Left renal cortex interstitium (tissue), 4 donors: ENCODE data around the gene KCNIP3. TPM values are rescaled to one million over a fixed set of nuclear protein-coding genes. Genes with fewer than 3 reads are reported as not detected.

Experiments used
- DNase-seq, 4 donors: peaks; one replicate each; pipeline ENCODE4 v3.0.0-alpha.2; 2013; ENCODE audit warnings: low read depth in 4 of 4, low spot score in 2 of 4, missing footprints in 1 of 4
- polyA plus RNA-seq, 4 donors: library from polyadenylated mRNA; unstranded; fragments of 120-200 nt; gene quantifications; one replicate each; pipeline ENCODE4 v1.2.1, GENCODE V29; 2013; ENCODE audit not compliant: insufficient read length in 4 of 4

The KCNIP3 gene
- polyA plus RNA-seq, 4 donors, result 14.5 to 22.3 (median 16.9) TPM

DNA sequence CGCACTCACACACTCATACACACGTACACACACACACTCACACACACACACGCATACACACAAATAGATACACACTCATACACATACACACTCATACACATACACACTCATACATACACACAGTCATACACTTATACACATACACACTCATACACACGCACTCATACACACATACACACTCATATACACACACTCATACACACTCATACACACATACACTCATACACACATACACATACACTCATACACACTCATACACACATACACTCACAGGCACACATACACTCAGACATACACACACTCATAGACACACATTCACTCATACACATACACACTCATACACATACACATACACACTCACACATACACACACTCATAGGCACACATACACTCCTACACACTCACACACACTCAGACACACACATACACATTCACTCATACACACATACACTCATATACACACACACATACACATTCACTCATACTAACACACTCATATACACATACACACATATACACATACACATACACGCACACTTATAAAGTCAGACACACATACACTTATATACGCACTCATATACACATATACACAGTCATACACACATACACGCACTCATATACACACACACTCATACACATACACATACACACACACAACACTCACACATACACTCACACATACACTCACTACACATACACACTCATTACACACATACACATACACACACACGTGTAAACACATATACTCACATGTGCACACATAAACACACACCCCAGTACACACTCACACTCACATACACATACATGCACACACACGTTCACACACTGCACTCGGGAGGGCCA, 28.7 kb downstream of the KCNIP3 start:
- DNase-seq, result no peak

DNA sequence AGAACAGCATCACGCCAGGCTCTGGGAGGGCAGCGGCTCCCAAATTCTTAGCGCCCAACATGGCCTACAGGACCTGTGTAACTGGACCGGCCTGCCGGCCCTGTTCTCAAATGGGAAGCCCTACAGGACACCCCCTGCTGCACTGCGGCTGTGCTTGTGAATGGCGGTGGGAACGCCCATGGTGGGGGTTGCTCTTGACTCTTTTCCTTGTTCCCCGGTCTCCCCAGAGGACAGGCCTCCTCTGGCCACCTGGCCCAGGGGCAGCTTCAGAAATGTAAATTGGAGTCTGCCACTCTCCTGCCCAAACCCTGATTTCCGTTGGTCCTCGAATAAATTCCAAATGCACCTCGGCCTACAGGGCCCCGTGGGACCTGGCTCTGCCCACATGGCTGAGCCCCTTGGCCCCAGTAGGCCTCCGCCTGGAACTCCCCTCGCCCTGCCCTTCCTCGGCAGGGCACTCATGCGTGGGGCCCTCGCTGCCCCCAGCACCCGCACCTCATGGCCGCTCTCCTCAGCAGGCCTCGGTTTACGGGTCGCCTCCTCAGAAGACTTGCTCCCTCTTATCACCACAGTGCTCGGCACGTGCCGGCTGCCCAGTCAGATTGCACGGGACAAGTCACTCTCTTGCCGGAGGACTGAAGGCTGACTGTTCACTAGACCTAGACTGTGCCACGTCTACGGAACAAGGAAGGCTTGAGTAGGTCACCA, 29.4 kb downstream of the KCNIP3 start:
- no peak for DNase-seq

DNA sequence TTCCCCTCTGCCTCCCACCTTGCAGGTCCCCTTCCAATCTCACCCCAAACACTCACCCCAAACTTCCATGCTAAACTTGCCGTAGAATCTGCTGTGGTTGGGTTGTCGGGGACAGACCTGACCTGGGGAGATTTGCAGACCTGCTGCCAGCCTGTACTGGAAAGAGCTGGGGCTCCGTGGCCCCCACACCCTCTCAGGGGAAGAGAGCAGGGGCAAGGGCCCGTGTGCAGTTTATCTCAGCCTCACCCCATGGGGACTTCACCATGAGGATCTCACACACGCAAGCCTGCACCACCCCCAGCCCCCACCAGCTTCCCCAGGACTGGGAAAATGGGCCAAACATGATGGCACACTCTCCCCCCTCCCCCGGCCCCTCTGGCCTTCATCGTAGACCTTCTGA, 30.7 kb downstream of the KCNIP3 start:
- DNase-seq, result no peak

DNA sequence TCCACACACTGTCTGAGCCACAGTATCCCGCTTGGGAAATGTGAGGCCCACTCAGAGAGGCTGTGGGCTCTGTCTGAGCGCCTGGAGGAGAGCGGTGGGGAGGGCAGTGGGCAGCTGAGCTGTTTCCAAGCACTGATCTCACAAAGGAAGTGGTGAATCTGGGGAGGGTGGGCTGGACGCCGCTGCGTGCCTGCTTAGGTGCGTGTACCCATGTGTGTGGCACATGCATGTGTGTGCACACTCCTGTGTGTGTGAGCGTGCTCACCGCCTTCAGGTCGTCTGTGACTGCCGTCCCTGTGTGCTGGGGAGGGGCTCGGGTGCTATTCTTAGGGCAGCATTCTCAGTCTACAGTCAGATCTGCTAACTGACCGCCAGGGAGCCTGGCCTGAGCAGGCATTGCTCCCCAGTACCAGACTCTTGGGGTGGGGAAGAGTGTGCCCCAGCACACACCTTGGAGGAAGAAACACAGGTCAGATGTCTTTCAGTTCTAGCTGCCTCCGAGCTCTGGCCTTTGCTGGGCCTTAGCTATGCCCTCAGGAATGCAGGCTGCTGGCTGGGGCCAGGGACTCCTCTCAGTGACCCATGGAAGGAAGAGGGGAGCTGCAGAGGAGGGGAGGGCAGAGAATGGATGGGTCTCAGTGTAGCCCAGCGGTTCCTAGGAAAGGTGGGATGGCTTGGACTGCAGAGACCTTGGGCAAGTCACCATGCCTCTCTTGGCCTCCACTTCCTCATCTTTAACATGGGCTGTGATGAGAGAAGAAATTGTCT, 31.4 kb downstream of the KCNIP3 start:
- DNase-seq, result no peak

DNA sequence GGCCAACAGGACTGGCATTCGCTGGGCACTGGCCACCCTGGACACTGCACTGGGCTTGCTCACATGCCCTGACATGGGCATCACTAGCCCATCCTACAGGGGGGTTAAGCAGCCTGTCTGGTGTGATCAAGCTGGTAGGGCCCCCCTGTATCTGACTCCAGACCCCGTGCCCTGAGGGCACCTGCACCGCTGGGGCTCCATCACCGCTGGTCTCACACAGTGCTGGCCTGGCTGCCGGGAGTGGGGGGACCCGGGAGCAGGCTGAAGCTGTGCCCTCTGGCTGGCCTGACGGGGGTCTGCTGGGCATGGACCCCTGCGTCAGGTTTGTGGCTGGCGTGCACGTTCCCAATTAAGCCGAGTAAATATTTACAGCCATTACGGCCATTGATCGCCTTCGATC, 32.3 kb downstream of the KCNIP3 start:
- DNase-seq, result no peak

DNA sequence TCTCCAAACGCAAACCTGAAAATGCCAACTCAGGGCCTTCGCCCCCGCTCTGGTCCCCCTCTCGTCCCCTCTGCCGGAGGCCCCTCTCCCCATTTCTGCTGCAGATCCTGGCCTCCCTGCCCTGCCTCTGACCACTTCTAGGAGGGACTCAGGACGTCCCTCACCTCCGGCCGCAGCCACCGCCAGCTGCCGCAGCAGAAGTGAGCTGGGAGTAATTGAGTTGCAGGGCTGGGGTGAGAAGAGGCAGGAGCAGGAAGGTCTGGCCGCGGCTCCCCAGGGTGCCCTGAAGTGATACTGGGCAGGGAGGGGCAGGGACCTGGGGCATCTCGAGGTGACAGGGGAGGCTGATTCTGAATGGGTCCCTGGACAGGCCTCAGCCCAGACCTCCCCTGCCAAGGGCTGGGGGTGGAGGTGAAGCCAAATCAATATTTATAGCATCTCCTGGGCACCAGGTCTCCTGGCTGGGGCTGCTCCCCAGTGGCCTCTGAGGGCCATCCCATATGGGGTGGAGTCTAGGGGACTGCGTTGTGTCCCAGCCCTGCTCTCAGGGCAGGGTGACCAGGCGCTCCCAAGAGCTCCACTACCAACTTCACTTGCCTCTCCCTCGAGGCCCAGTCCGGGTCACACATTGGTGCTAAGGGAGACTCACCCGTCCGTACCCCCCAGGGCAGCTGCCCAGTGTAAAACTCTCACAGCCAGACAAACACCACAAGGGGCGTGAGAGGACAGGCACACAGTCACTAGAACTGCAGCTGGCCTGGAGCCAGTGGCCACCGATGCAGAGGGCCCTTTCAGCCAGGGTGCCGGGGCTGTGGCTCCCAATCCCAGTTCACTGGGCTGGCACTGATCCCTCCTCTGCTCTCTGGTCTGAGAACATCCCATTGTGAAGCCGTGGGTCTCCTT, 33.0 kb downstream of the KCNIP3 start:
- no peak for DNase-seq

DNA sequence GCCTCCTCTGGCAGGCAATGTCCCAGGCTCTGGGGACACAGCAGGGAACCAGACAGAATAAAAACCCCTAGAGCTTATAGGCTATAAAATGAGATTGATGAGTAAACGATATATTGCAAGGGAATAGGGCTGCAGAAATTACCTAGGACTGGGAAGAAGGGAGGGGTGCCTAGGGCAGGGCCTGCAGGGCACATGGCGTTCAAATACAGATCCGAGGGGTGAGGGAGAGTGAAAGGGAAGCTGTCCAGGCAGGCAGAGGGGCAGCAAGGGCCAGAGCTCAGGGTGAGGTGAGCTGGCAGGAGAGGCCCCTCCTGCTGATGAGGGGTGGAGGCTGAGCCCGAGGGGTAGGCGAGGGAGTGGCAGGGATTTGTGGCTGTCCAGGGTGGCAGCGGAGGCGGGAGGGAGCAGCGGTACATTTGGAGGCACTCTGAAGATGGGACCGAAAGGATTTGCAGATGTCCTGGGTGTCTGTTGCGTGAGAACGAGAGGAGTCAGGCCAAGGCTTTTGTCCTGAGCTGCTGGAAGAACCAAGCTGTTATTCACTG, 33.7 kb downstream of the KCNIP3 start:
- DNase-seq, result no peak

DNA sequence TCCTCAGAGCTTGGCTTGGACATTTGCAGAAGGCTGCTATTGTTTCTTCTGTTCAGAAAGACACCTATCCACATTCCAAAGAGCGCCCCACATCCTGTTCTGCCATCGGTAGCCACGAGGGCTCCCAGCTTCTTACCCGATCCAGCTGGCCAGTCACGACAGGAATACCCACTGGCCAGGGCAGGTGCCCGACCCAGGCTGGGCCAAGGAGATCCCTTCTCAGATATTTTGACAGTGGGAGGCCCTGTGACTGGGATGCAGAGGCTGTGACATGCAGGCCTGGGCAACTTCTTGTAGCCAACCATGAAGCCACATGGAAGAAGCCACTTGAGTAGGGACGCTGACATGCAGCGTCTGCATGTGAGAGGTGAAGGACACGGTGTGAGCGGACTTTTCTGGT, 34.5 kb downstream of the KCNIP3 start:
- no peak for DNase-seq

DNA sequence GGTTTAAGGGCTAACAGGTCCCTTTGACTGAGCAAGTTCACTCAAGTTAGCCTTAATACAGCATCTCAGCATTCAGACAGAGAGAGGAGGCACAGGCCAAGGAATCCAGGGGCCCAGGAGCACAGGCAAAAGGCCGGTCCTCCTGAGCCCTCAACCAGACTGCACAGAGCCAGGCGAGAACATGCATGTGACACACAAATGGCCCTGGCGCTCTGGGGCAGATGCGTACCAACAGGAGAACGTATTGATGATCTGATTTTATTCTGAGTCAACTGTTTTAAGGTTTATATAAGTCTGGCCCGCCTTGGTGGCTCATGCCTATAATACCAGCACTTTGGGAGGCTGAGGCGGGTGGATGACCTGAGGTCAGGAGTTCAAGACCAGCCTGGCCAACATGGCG, 34.9 kb downstream of the KCNIP3 start:
- no peak for DNase-seq

DNA sequence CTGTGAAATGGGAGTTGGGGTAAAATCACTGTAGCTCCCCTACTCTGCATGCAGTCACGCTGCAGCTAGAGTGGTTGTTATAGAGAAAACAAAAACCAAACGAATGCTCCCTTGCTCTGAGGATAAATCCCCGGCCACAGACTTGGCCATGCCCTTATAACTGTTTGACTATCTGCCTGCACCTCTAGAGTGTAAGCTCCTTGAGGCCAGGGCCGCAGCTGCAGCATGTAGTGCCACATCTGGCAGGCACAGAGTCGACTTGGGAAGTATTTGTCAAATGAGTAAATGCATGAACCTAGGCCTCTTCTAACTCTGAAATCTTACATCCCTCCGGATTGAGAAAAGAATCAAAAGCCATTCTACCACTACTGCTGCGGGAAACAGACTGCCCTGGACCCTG, 35.9 kb downstream of the KCNIP3 start:
- no peak for DNase-seq

DNA sequence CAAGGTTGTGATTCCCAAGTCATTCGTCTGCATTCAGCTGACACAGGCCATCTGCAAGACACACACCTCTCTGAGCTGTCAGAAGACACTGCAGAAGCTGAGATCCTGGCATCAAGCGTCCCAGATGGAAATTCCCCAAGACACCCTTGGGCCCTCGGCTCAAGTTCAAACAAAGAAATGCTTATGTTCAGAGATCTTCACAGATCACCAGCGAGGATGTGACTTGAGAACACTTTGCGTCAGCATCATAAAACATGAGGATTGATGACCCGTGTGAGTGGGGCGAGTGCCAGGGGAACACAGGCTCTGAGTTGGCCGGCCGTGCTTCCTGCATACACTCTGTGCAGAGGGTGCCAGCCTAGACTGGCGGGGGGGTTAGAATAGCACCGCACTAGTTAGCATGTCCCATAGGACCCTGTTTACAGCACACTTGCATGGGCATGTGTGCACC, 36.8 kb downstream of the KCNIP3 start:
- peak; percentile 59 to 88 (median 74) for DNase-seq

DNA sequence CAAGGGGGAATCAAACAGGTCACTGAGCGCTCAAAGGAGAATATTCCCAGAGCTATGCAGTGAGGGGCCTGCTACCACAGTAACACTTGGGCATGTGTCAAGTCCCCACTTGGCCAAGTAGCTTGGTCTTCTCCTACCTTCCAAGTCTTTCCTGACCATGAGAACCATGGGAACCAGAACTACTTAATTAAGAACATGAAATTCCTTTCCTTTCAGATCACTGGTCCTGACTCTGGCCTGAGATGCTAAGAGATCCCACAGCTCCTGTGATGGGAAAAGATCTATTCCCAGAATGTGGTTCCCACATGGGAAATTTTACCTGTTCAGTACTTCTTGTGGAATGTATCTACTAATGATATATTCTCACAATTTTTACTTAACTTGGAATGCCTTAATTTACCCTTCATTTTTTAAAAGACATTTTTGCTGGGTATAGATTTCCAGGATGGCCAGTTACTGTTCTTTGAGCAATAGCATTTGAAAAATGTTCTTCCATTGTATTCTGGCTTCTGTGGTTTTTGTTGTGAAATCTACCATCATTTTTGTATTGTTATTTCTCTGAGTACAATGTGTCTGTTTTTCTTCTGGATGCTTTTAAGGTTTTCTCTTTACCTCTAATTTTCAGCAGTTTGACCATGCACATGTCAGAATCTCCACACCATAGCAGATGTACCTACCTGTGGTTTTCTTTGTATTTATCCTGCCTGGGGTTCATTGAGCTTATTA, 37.9 kb downstream of the KCNIP3 start:
- DNase-seq, result no peak

DNA sequence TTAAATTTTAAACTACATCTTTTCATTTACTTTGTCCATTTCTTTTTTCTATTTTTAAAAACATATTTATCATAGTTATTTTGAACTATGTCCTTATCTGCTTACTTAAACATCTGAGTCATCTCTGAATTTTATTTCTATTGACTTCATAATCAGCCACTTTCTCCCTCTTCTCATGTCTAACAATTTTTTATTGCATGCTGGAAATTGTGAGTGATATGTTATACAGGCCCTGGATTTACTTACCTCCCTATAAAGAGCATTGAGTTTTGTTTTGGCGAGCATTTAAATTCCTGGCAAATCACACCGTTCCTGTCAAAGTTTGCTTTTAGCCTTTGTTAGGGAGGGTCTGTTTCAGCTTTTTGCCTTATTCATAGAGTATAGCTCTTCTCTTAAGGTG, 39.3 kb downstream of the KCNIP3 start:
- DNase-seq, result no peak

DNA sequence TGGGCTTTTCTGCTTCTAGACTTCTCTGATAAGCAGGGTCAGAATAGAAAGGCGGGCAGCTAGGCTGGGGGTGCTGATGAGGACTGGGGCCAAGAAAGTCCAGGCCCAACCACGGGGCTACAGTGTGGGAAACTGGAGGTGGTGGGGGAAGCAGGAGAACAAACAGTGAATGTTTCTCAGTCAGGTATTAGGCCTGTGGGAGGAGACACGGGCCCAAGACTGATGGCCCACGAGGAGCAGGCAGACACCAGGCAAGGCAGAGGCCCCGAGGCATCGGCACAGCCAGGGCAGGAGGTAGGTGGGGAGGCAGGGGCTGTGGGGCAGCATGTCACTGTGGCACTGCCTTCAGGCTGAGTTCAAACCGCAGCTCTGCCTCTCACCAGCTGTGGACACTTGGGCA, 40.7 kb downstream of the KCNIP3 start:
- no peak for DNase-seq

DNA sequence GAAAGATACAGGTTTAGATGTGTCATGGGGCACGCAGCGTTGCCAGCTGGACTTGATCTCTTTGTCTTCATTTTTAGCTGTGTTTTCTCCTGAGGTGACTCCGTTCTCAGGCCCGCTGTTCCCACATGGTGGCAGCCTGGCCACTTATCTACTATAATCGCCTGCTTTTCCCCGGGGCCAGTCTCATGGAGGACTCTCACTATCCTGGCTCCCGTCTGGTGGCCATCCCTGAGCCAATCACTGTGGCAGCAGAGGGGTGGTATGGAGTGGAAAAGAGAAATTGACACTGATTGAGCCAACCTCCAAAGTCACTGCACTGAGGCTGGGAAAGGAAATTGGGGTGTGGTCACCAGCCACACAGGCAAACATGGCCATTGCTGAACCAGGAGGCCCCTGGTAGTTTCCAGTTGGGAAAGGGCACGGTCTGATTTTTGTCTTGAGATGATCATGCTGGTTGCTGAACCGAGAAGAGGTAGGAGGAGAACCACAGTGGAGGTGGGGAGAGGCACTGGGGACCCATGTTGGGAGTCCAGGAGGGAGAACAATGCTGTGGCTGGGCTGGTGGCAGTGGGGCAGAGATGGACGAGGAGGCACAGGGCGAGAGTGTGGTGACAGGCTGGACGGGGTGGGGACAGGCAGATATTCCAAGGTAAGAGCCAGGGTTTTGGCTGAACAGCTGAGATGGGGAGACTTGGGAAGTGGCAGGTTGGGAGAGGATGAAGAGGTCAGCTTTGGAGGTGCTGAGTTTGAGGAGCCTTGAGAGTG, 45.6 kb downstream of the KCNIP3 start:
- DNase-seq, result no peak

DNA sequence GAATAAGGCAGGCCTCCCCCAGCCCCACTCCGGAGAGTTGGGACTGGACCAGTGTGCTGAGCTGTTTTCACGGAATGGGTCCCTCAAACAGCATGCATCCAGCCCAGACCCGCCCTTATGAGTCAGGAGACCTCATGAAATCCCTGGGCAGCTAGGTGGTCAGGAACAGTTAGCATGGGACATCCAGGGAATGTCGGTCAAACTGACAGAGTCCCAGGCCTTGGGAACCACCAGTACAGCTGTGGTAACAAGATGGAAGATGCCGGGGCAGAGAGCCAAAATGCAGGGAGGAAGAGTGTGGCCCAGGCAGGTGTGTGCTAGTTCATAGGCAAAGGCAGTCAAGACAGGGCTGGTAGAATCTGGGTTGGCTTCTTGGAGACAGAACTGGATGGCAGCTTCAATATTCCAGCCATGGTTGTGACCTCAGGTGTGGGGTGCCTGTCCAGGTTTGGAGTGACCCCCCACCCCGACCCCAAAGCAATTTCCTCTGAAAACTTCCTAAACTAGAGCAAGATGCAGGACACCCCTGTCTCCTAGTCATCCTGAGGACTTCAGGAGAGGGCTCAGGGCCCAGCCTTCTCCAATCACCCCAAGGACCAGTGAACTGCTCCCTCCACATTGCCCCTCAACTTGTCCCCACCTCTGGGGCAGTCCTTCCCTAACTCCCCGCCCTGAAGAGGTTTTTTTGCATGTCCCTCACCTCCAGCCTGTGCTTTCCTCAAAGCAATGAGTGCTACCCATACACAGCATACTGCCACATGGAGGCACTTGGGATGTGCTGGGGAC, 46.5 kb downstream of the KCNIP3 start:
- DNase-seq, result no peak

DNA sequence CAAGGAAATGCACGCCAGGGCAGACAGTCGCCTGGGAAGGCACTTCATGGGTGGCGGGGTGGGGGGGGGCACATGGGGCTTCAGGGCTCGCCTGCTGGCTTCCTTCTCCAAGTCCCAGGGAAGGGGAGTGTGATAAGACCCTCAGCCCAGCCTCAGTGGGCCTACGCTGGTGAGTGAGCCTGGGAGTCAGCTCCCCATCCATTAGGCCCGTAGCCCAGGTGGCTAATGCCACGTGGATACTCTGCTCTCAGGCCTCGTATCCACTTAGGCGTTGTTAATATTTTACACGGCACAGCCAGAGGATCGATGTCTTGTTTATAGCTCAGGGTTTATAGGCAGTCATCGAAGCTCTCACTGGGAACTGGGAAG, 47.1 kb downstream of the KCNIP3 start:
- DNase-seq, result no peak

DNA sequence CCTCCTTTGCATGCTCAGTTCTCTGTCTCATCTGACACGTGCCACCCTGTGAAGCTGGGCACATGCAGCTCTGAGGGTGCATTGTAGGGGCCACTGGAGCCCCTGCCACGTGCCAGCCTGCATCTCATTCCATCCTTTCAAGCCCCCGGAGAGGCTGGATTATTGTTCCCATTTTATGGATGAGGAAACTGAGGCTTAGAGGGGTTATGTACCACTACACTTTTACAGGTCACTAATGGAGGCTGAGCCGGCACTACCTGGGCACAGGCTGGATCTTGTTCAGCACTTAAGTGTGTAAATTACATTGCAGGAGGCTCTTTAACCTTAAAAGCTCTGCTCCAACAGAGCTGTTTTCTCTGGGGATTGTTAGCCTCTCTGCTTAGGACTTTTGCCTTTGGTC, 47.5 kb downstream of the KCNIP3 start:
- no peak for DNase-seq
